Neural cell (in vitro differentiated cells): ENCODE measurements around the gene CCDC9. TPM values are rescaled to one million over a fixed set of nuclear protein-coding genes. Genes with fewer than 3 reads are reported as not detected.
A peak's percentile ranks its signal among the peaks of the same experiment; 100 is the strongest.

Source experiments
- H2AFZ ChIP-seq: fragments of 200-600, 300-800 bp; sonication (generic), shearing (Covaris generic); 2 replicates; pipeline ENCODE4 v1.6.0; 2014; ENCODE audit warnings: low read depth, mild to moderate bottlenecking, antibody characterized with exemption, low read length, moderate library complexity
- H3F3A ChIP-seq: fragments of 200-600 bp; shearing (Covaris generic); 2 replicates; pipeline ENCODE4 v1.6.1; 2016; ENCODE audit warnings: mild to moderate bottlenecking, moderate library complexity, mixed read lengths, antibody characterized with exemption, low read length; ENCODE audit not compliant: insufficient read depth, poor library complexity, severe bottlenecking
- H3K27ac ChIP-seq: fragments of 200-600, 300-800 bp; sonication (generic), shearing (Covaris generic); 2 replicates; pipeline ENCODE4 v1.5.1; 2014; ENCODE audit warnings: mild to moderate bottlenecking, low read length, moderate library complexity
- H3K27me3 ChIP-seq: fragments of 300-800, 200-600 bp; sonication (generic), shearing (Covaris generic); 2 replicates; pipeline ENCODE4 v1.6.0; 2014; ENCODE audit warnings: mild to moderate bottlenecking, low read depth, low read length, moderate library complexity; ENCODE audit not compliant: insufficient read depth
- H3K36me3 ChIP-seq: fragments of 300-800, 200-600 bp; sonication (generic), shearing (Covaris generic); 2 replicates; pipeline ENCODE4 v1.5.1; 2014; ENCODE audit warnings: mild to moderate bottlenecking, antibody characterized with exemption, low read length, moderate library complexity; ENCODE audit not compliant: insufficient read depth
- H3K4me2 ChIP-seq: fragments of 300-800, 200-600 bp; sonication (generic), shearing (Covaris generic); 2 replicates; pipeline ENCODE4 v1.6.0; 2014; ENCODE audit warnings: mild to moderate bottlenecking, low read length
- H3K4me3 ChIP-seq: fragments of 300-800, 200-600 bp; sonication (generic), shearing (Covaris generic); 2 replicates; pipeline ENCODE4 v1.5.1; 2014; ENCODE audit warnings: mild to moderate bottlenecking, low read length, moderate library complexity
- H3K79me2 ChIP-seq: fragments of 200-600 bp; shearing (Covaris generic); replicated peaks from 2 replicates; pipeline ENCODE4 v1.6.0; 2014; ENCODE audit warnings: mild to moderate bottlenecking, low read length, moderate library complexity; ENCODE audit not compliant: insufficient read depth
- H3K9ac ChIP-seq: fragments of 300-800, 200-600 bp; sonication (generic), shearing (Covaris generic); 2 replicates; pipeline ENCODE4 v1.6.1; 2016; ENCODE audit warnings: mild to moderate bottlenecking, low read length, mixed read lengths
- H3K9me2 ChIP-seq: fragments of 200-600 bp; shearing (Covaris generic); 2 replicates; pipeline ENCODE4 v1.6.1; 2016; ENCODE audit warnings: mild to moderate bottlenecking, low read length, mixed read lengths; ENCODE audit not compliant: insufficient read depth
- H3K9me3 ChIP-seq: fragments of 200-600, 300-800 bp; sonication (generic), shearing (Covaris generic); 2 replicates; pipeline ENCODE4 v1.6.1; 2016; ENCODE audit warnings: mild to moderate bottlenecking, mixed run types, low read length, moderate library complexity, mixed read lengths
- H4K20me1 ChIP-seq: fragments of 200-600 bp; shearing (Covaris generic); 2 replicates; pipeline ENCODE4 v1.6.1; 2016; ENCODE audit warnings: mild to moderate bottlenecking, mixed run types; ENCODE audit not compliant: insufficient read depth
- EP300 ChIP-seq: fragments of 450-650 bp; conservative IDR thresholded peaks from 2 replicates; pipeline ENCODE4 v1.6.1; 2014; ENCODE audit warnings: antibody characterized with exemption, mild to moderate bottlenecking, moderate library complexity; ENCODE audit not compliant: poor library complexity, severe bottlenecking
- EZH2 ChIP-seq: fragments of 200-600, 300-800 bp; shearing (Covaris generic), sonication (generic); IDR thresholded peaks from 2 replicates; pipeline ENCODE4 v1.6.1; 2014; ENCODE audit warnings: antibody characterized with exemption, low read length, borderline replicate concordance, mild to moderate bottlenecking; ENCODE audit not compliant: insufficient read depth, poor library complexity, severe bottlenecking
- MXI1 ChIP-seq: fragments of 450-650 bp; conservative IDR thresholded peaks from 2 replicates; pipeline ENCODE4 v1.6.1; 2014; ENCODE audit warnings: antibody characterized with exemption, mild to moderate bottlenecking; ENCODE audit not compliant: poor library complexity, severe bottlenecking
- POLR2AphosphoS5 ChIP-seq: IDR thresholded peaks from 2 replicates; pipeline ENCODE4 v1.6.1; 2012
- RAD21 ChIP-seq: fragments of 450-650 bp; conservative IDR thresholded peaks from 2 replicates; pipeline ENCODE4 v1.6.1; 2014; ENCODE audit warnings: antibody characterized with exemption, mild to moderate bottlenecking, moderate library complexity
- SMC3 ChIP-seq: fragments of 450-650 bp; conservative IDR thresholded peaks from 2 replicates; pipeline ENCODE4 v1.6.1; 2014; ENCODE audit warnings: antibody characterized with exemption, mild to moderate bottlenecking, moderate library complexity; ENCODE audit not compliant: poor library complexity
- TAF1 ChIP-seq: IDR thresholded peaks from 2 replicates; pipeline ENCODE4 v1.6.1; 2012; ENCODE audit warnings: low read depth
- polyA plus RNA-seq: library from polyadenylated mRNA; depleted of rRNA; stranded (reverse); fragments of >200 nt; gene quantifications from 2 replicates; pipeline ENCODE4 v1.2.3, GENCODE V29; 2014
- TF ChIP-seq, protein P1 (sequence below): IDR thresholded peaks from 2 replicates; pipeline ENCODE4 v1.6.1; 2012; ENCODE audit warnings: borderline replicate concordance
- TF ChIP-seq, protein P2 (sequence below): fragments of 450-650 bp; IDR thresholded peaks from 2 replicates; pipeline ENCODE4 v1.5.1; 2014; ENCODE audit warnings: antibody characterized with exemption, mild to moderate bottlenecking, moderate library complexity; ENCODE audit not compliant: poor library complexity, severe bottlenecking

CCDC9 gene
- polyA plus RNA-seq, 1 donor from 2014 or later = 2.1 TPM

DNA sequence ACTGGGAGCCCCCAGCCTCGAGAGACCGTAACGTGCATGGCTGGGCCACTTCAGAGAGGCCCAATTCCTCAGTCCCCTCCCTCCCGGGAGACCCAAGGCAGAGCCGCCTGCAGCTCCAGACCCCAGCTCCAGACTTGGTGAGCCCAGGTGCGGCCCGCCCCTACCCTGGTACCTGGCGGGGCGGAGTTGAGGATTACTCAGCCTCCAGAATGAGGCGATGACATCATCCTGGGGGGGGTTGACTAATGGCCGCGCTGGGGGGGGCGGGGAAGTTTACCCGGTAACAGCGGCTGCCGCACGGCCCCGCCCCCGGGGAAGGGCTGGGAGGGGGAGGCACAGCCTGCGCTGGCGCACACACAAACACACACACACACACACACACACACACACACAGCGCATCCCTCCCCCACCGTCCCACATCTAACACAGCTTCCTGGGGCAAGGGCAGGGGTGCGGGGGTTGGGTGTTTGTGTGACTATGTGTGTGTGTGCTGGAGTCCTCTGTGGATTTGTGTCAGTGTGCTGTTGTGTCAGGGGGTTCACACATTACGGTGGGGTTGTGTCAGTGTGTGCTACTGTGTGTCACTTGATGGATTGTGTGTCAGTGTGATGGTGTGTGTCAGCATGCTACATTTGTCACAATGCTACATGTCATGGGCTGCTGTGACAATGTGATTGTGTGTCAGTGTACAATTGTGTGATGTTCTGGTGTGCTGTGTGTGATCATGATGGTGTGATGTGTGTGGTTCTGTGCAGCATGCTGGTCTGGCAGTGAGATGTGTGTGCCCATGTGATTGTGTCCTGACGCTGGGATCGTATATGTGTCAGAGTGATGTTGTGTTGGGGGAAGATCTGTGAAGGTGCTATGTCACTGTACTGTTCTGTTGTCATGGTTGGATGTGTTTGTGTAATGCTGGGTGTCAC, 15.1 kb upstream of the CCDC9 start:
- Histone ChIP-seq H3K27ac (peak overlapping the region; percentile 63), H2AFZ (no peak overlapping the region), H3K4me2 (peak overlapping the region; percentile 35), H3K9me3 (no peaks in the 10 kb centered on the region), H3K79me2 (no peaks in the 10 kb centered on the region), H3K4me3 (peak overlapping the region; percentile 64), H3K27me3 (no peaks in the 10 kb centered on the region), H4K20me1 (no peaks in the 10 kb centered on the region), H3K9me2 (no peaks in the 10 kb centered on the region), H3K9ac (peak overlapping the region; percentile 68), H3F3A (no peaks in the 10 kb centered on the region), H3K36me3 (no peaks in the 10 kb centered on the region)
- TF ChIP-seq MXI1 = no peak
- peak; percentile 61 for TF ChIP-seq POLR2AphosphoS5

DNA sequence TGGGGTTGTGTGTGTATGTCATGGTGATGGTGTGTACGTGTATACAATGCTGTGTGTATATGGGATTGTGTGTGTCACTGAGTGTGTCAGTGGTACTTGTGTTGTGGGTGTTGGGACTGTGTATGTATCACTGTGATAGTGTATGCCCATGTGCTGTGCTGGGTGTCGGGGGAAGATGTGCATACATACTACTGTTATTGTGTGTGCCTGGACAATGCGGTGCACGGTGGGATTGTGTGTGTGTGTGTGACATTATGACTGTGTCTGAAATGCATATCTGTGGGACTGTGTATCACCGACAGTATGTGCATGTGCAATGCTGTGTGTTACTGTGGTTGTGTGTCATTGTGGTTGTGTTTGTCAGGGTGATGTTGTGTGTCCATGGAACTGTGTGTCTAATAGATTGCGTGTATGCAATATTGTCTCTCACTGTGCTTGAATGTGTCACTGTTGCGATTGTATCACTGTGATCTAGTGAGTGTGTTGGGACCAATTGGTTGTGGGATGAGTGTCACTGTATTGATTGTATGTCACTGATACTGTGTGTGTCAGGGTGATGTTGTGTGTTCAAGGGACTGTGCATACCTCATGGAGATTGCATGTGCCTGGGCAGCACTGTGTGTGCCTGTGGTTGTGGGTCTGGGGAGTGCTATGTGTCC, 14.3 kb upstream of the CCDC9 start:
- Histone ChIP-seq H3K9me3 (no peaks in the 10 kb centered on the region), H3K9ac (peak overlapping the region; percentile 68), H3K27ac (peak overlapping the region; percentile 67), H3K36me3 (no peaks in the 10 kb centered on the region), H4K20me1 (no peaks in the 10 kb centered on the region), H3K4me3 (no peak overlapping the region), H3K27me3 (no peaks in the 10 kb centered on the region), H2AFZ (no peak overlapping the region), H3F3A (no peaks in the 10 kb centered on the region), H3K4me2 (no peak overlapping the region), H3K9me2 (no peaks in the 10 kb centered on the region), H3K79me2 (no peaks in the 10 kb centered on the region)
- no peak for TF ChIP-seq EZH2
- TF ChIP-seq, protein P1, sequence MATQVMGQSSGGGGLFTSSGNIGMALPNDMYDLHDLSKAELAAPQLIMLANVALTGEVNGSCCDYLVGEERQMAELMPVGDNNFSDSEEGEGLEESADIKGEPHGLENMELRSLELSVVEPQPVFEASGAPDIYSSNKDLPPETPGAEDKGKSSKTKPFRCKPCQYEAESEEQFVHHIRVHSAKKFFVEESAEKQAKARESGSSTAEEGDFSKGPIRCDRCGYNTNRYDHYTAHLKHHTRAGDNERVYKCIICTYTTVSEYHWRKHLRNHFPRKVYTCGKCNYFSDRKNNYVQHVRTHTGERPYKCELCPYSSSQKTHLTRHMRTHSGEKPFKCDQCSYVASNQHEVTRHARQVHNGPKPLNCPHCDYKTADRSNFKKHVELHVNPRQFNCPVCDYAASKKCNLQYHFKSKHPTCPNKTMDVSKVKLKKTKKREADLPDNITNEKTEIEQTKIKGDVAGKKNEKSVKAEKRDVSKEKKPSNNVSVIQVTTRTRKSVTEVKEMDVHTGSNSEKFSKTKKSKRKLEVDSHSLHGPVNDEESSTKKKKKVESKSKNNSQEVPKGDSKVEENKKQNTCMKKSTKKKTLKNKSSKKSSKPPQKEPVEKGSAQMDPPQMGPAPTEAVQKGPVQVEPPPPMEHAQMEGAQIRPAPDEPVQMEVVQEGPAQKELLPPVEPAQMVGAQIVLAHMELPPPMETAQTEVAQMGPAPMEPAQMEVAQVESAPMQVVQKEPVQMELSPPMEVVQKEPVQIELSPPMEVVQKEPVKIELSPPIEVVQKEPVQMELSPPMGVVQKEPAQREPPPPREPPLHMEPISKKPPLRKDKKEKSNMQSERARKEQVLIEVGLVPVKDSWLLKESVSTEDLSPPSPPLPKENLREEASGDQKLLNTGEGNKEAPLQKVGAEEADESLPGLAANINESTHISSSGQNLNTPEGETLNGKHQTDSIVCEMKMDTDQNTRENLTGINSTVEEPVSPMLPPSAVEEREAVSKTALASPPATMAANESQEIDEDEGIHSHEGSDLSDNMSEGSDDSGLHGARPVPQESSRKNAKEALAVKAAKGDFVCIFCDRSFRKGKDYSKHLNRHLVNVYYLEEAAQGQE = no peak
- TF ChIP-seq RAD21 = no peak
- TF ChIP-seq, protein P2, sequence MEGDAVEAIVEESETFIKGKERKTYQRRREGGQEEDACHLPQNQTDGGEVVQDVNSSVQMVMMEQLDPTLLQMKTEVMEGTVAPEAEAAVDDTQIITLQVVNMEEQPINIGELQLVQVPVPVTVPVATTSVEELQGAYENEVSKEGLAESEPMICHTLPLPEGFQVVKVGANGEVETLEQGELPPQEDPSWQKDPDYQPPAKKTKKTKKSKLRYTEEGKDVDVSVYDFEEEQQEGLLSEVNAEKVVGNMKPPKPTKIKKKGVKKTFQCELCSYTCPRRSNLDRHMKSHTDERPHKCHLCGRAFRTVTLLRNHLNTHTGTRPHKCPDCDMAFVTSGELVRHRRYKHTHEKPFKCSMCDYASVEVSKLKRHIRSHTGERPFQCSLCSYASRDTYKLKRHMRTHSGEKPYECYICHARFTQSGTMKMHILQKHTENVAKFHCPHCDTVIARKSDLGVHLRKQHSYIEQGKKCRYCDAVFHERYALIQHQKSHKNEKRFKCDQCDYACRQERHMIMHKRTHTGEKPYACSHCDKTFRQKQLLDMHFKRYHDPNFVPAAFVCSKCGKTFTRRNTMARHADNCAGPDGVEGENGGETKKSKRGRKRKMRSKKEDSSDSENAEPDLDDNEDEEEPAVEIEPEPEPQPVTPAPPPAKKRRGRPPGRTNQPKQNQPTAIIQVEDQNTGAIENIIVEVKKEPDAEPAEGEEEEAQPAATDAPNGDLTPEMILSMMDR = no peak
- TF ChIP-seq POLR2AphosphoS5 = no peak
- no peak for TF ChIP-seq TAF1
- TF ChIP-seq MXI1 = no peak
- no peak for TF ChIP-seq EP300
- TF ChIP-seq SMC3 = no peak
